Pancreas (tissue), 10 donors: ENCODE data around the gene ARL3. TPM values are rescaled to one million over a fixed set of nuclear protein-coding genes. Genes with fewer than 3 reads are reported as not detected.

Source experiments
- ATAC-seq, 4 donors: fragments of 200-7000 bp; cut with Tn5 transposase; one replicate each; pipeline versions ENCODE4 v1.8.0 to v1.9.1; 2020; ENCODE audit warnings: mild to moderate bottlenecking in 4 of 4, moderate library complexity in 4 of 4
- DNase-seq, 6 donors: peaks; one replicate each; pipeline ENCODE4 v3.0.0-alpha.2; 2020
- FAIRE-seq: peaks from 2 replicates; lab custom pipeline; 2012; peaks lifted over from hg19 to GRCh38; lab: Jason Lieb, UNC
- H3K27ac ChIP-seq, 4 donors: fragments of 200-600 bp; sonication (generic); 1 replicate in 3 of 4; 2 replicates in 1 of 4; pipeline versions ENCODE4 v1.5.0 to v1.8.0; 2020
- H3K27me3 ChIP-seq, 4 donors: fragments of 200-600 bp; one replicate each; pipeline ENCODE4 v1.8.0; 2021
- H3K36me3 ChIP-seq, 3 donors: fragments of 200-600 bp; sonication (generic) in 1 of 3; one replicate each; pipeline versions ENCODE4 v1.5.0 to v1.8.0; 2020 to 2021
- H3K4me1 ChIP-seq, 3 donors: fragments of 200-600 bp; one replicate each; pipeline ENCODE4 v1.8.0; 2021
- H3K4me3 ChIP-seq, 4 donors: fragments of 200-600 bp; sonication (generic) in 2 of 4; one replicate each; pipeline versions ENCODE4 v1.5.0 to v1.8.0; 2020 to 2021
- H3K9me3 ChIP-seq, 4 donors: fragments of 200-600 bp; one replicate each; pipeline ENCODE4 v1.8.0; 2021
- CTCF ChIP-seq, 4 donors: fragments of 200-600 bp; sonication (generic) in 3 of 4; IDR thresholded peaks; one replicate each; pipeline versions ENCODE4 v1.5.0 to v1.8.0; 2021; ENCODE audit warnings: antibody characterized with exemption in 4 of 4
- WGBS, 2 donors: extraction: QIAGEN DNeasy Blood & Tissue Kit; methylation state at CpG; one replicate each; pipeline ENCODE4 v1.1.7; 2013; 5-methylcytosine and 5-hydroxymethylcytosine counted together
- intact Hi-C, 3 donors: fragments of 100-400 bp; cut with DNase I; formaldehyde crosslinking; loops; one replicate each; pipeline versions ENCODE4 v1.11.1 to v1.14.2; 2022
- polyA plus RNA-seq, 2 donors: library from polyadenylated mRNA; stranded (reverse); fragments of 200-250 nt; gene quantifications; one replicate each; pipeline ENCODE4 v1.2.3, GENCODE V29; 2013
- total RNA-seq, 6 donors: library from RNA; stranded (reverse); fragmentation: NEBNext Ultra II Directional in 4 of 6; extraction: Animal tissue kit (Norgen Biotek cat#: 25700) in 4 of 6; gene quantifications; one replicate each; pipeline versions ENCODE4 v1.2.1 to v1.2.4, GENCODE V29; 2021 to 2023
- donor health status: healthy with polysubstance abuse.
- donor health status: DM: no; HTN: no; CAD: no; lungs with moderate emphysema.
- donor health status: DM: no; HTN: no; CAD: no.
- donor health status: control.
- donor health status: control.
- donor health status: Bipolar disorder and iron deficiency.
- donor health status: DM: yes; HTN: yes; CAD: no.
- donor health status: DM: no; HTN: no; CAD: no.
- donor health status: DM: no; HTN: no; CAD: no.
- donor health status: DM: yes; HTN: yes; CAD: no.

ARL3 gene, protein sequence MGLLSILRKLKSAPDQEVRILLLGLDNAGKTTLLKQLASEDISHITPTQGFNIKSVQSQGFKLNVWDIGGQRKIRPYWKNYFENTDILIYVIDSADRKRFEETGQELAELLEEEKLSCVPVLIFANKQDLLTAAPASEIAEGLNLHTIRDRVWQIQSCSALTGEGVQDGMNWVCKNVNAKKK
- 1 to 10 TPM; 2.5 to 4.5 (median 3.1) TPM for total RNA-seq
- polyA plus RNA-seq = 1 to 10 TPM; 2.4 to 8.0 TPM

DNA sequence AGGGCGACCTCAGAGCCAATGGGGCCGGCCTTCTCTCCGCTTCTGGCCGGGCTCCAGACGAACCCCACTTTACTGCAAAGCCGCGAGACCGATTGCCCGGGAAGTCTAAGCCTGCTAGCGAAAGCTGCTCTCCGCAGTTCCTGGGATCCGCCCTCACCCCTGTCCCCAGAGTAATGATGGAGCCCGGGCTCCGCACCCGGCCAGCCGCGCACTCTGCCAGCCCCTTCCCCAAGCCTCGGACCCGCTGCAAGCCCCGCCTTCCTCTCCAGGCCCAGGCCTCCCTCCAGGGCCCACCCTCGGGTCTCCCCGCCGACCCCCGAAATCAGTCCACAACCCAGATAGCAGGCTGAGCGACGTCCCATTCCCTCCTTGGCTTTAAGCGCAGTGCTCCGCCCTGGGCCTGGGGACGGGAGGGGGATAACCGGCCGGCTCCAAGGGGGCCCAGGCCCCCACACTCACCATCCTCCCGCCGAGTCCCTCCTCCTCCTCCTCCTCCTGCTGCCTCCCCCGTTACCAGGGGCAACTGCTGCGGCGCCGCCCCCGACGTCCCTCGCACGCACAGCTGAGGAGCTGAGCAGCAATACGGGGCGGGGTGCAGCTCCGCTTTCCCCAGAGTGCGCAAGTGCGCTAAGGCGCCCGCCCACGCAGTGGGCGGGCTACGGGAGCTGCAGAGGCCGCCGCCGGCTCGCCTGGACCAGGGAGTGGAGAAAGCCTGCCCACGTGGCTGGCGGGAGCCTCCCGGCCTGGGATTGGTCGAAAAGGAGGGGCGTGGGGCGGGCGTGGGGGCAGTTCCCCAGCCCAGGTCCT is at the start of gene ARL3:
TSS of gene ARL3 (minus strand) at position 584 of the 807 bp plus-strand sequence. CDS start at position 462, 122 bp downstream.
- peak in 2 of 4 donors; percentile 23 to 34 for TF ChIP-seq CTCF (IDR thresholded peaks at IDR 0.05)
- H3K36me3 ChIP-seq = no peaks in the 10 kb centered on the region
- H3K4me3 ChIP-seq = peak within 1 kb of the TSS; percentile 75 to 92 (median 87)
- no peaks in the 10 kb centered on the region for H3K27me3 ChIP-seq
- H3K4me1 ChIP-seq = peaks cover 0 to 13% (median 4%) of the 10 kb centered on the region in 3 donors
- FAIRE-seq (no peak), DNase-seq (peak; percentile 97 to 99 (median 98)), ATAC-seq (peak; percentile 92 to 98 (median 94))
- intact Hi-C loops = no loop called here
- WGBS, 2 donors = 0% methylated on average over 57 to 62 of the region's 62 CpGs
- H3K27ac ChIP-seq = peak within 1 kb of the TSS; percentile 66 to 77 (median 70)
- H3K9me3 ChIP-seq = no peaks in the 10 kb centered on the region

DNA sequence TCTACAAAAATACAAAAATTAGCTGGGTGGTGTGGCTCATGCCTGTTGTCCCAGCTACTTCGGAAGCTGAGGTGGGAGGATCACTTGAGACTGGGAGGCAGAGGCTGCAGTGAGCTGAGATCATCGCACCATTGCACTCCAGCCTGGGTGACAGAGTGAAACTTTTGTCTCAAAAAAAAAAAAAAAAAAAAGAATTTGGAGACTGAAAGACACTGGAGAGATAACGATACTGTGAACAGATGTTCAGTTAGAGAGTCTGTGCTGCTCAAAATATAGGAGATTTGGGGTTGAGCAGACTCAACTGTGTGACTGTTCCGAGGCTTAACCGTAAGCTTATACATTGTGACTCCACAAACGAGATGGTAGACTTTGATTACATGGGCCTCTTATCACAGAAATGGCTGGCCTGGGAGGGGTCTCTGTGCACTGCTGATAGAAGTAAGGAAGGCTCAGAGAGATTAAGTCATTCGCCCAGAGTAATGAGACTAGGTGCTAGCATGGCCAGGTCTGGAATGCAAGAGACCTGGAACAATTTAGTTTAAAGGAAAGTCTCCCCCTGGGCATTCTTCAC is 48.9 kb upstream of the ARL3 start:
- TF ChIP-seq CTCF (IDR thresholded peaks at IDR 0.05) = no peak
- H3K27me3 ChIP-seq = no peaks in the 10 kb centered on the region
- ATAC-seq (peak in 1 of 4 donors; percentile 36), FAIRE-seq (no peak), DNase-seq (no peak)
- H3K36me3 ChIP-seq = no peaks in the 10 kb centered on the region
- intact Hi-C loops = no loop called here
- no peaks in the 10 kb centered on the region for H3K9me3 ChIP-seq
- H3K4me3 ChIP-seq = no peak overlapping the region
- no peak overlapping the region for H3K27ac ChIP-seq
- H3K4me1 ChIP-seq = no peaks in the 10 kb centered on the region
- WGBS, 2 donors = 92 to 94% methylated on average over 7 of the region's 7 CpGs

DNA sequence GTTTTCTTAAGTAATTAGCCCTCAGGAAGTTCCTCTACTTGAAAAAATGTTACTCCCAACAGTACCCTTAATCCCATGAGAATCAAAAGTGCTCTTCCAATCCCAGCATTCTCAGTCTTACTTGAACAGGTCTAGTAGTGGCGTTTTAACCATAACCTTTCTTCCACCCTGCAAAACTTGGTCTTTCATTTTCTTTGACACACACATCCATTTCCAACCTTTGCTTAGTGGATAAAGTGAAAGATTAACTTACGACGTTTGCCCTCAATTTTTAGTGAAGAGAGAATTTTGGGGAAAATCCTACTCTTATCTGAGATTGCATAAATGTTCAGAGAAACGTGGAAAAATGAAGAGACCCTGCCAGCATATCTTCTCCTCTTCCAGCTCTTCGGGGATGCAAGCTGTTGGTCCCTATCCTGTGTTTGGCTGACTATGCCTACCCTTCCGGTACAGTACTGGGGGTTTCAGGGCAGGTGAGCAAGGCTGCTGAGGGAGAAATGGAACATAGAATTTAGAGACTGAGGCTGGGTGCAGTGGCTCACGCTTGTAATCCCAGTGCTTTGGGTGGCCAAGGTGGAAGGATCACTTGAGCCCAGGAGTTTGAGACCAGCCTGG is 48.3 kb upstream of the ARL3 start:
- Histone ChIP-seq H3K27ac (no peak overlapping the region), H3K4me1 (no peaks in the 10 kb centered on the region), H3K36me3 (no peaks in the 10 kb centered on the region), H3K27me3 (no peaks in the 10 kb centered on the region), H3K9me3 (no peaks in the 10 kb centered on the region), H3K4me3 (no peak overlapping the region)
- no peak for ATAC-seq
- FAIRE-seq = no peak
- 68 to 73% methylated on average over 7 of the region's 7 CpGs for WGBS, 2 donors
- intact Hi-C loops = no loop called here
- no peak for DNase-seq
- TF ChIP-seq CTCF (IDR thresholded peaks at IDR 0.05) = no peak

DNA sequence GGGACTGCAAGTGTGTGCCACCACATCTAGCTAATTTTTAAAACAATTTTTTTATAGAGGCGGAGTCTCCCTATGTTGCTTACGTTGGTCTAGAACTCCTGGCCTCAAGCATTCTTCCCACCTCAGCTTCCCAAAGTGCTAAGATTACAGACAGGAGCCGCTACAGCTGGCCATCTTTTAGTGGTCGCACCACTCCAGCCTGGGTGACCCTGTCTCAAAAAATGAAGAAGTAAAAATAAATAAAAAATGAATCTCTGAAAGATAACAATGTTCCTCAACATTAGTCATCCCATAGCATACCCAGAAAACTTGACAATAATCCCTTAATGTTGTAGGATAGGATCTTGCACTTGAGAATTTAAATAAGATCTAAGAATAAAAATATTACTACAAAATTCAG is 47.8 kb upstream of the ARL3 start:
- ATAC-seq = no peak
- WGBS, 2 donors = 93% methylated on average over 4 of the region's 4 CpGs
- H3K36me3 ChIP-seq = no peaks in the 10 kb centered on the region
- H3K4me3 ChIP-seq = no peak overlapping the region
- intact Hi-C loops = no loop called here
- no peaks in the 10 kb centered on the region for H3K9me3 ChIP-seq
- FAIRE-seq = no peak
- TF ChIP-seq CTCF (IDR thresholded peaks at IDR 0.05) = no peak
- no peak for DNase-seq
- no peaks in the 10 kb centered on the region for H3K4me1 ChIP-seq
- H3K27me3 ChIP-seq = no peaks in the 10 kb centered on the region
- no peak overlapping the region for H3K27ac ChIP-seq
